Thyroid gland (tissue), 4 donors: ENCODE results near the gene ITPR3.

Experiments
- CTCF ChIP-seq, 6 experiments: fragments of 200-600 bp in 3 of 6; fragments of 450-650 bp in 3 of 6; sonication (generic) in 3 of 6; IDR thresholded peaks; one replicate each; pipeline ENCODE4 v1.5.1; 2016 to 2019; ENCODE audit warnings: antibody characterized with exemption in 6 of 6, mild to moderate bottlenecking in 2 of 6, inconsistent platforms in 1 of 6, moderate library complexity in 1 of 6
- POLR2A ChIP-seq, 2 donors: fragments of 450-650 bp; IDR thresholded peaks; one replicate each; pipeline ENCODE4 v1.6.1; 2017; ENCODE audit warnings: antibody characterized with exemption in 2 of 2, mild to moderate bottlenecking in 2 of 2, moderate library complexity in 1 of 2

- no peak for TF ChIP-seq CTCF (IDR thresholded peaks at IDR 0.05)
- no peak for TF ChIP-seq POLR2A (IDR thresholded peaks at IDR 0.05)
These were observed 111.3 kb downstream of the ITPR3 start for GRCh38 chr6:33732385-33732784.
